Stimulated activated CD8-positive, alpha-beta memory T cell treated with anti-CD3 and anti-CD28 coated beads, Interleukin-7, amount 100 ng/mL, for 4 hours (primary cell): Measurements from ENCODE around the gene GRK3.
"Not testable (repeated sequence)": the region's sequence is repeated elsewhere in the genome, so short reads cannot be mapped to it uniquely, and the experiment has no call there.

Source experiments
- DNase-seq, 2 donors: peaks; one replicate each; pipeline ENCODE4 v3.0.0-alpha.2; 2020; ENCODE audit warnings: low read depth in 2 of 2

Gene GRK3

DNA sequence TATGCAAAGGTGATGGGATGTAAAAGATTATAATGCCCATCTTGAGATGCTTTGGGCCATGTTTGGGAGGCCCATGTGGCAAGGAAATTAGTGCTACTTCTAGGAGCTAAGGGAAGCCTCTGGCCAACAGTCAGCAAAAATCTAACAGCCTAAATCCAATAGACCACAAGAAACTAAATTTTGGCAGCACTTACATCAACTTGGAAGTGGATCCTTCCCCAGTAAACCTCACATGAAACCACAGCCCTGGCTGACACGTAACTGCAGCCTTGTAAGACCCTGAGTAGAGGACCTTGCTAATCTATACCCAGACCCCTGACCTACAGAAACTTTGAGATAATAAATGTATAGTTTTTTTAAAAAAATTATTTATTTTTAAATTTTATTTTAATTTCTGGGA lies 13.1 kb upstream of the GRK3 start:
- DNase-seq, result no peak

DNA sequence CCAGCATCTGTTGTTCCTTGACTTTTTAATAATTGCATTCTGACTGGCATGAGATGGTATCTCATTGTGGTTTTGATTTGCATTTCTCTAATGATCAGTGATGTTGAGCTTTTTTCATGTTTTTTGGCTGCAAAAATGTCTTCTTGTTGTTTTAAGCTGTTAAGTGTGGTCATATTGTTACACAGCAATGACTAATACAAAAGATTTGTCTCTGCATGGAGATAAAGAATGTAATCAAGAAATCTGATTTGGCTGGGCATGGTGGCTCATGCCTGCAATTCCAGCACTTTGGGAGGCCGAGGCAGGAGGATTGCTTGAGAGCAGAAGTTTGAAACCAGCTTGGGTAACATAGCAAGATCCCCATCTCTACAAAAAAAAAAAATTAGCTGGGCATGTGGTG lies 12.1 kb upstream of the GRK3 start:
- not testable (repeated sequence) for DNase-seq

DNA sequence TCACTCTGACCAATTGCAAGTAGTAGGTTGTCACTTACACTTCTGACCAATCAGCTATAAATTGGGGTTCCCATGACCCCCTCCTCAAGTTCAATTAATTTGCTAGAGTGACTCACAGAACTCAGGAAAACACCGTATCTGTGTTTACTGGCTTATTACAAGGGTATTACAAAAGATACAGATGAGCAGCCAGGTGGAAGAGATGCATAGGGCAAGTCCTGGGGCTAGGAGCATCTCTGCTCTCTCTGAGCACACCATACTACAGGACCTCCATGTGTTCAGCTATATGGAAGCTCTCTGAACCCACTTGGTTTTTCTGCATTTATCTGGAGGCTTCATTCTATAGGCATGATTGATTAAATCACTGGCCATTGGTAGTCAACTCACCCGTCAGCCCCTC lies 11.3 kb upstream of the GRK3 start:
- DNase-seq, result no peak

- DNase-seq, result no peak
These were observed 10.2 kb upstream of the GRK3 start for GRCh38 chr22:25554238-25554671.

- DNase-seq, result no peak
These were observed 9.8 kb upstream of the GRK3 start for GRCh38 chr22:25554689-25555088.

GRCh38 chr22:25555586-25555985 lies 8.9 kb upstream of the GRK3 start:
- no peak for DNase-seq

DNA sequence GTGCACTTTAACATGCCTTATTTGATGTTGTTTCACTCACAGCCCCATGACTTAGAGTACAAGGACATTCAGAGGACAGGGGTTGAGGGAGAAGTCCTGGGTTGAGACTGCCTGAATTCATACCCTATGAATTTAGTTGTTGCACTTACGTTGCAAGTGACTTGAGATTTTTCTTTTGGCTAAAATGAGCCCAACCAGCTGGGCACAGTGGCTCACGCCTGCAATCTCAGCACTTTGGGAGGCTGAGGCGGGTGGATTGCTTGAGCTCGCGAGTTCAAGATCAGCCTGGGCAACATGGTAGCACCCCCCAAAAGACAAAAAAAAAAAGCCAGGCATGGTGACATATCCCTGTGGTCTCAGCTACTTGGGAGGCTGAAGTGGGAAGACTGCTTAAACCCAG lies 7.3 kb upstream of the GRK3 start:
- DNase-seq, result no peak

GRCh38 chr22:25558341-25558740 lies 6.1 kb upstream of the GRK3 start:
- no peak for DNase-seq

DNA sequence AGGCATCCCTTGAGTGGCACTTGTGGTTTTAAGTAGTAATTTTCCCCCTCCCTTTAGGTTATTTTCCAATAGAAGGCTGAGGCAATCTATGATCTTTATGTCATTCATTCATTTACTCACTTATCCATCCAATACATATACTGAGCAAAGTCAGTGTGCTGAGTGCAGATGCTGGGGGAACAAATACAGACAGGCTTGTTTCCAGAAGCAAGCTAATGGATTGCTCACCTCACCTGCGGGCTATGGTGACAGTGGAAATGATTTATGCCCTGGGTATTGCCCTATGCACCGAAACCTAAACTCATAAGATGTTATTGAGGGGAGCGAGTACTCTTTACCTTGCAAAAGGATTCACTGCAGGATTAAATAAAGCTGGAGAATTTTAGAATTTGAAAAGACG lies 4.6 kb upstream of the GRK3 start:
- not testable (repeated sequence) for DNase-seq

- DNase-seq, result not testable (repeated sequence)
These were observed 3.3 kb upstream of the GRK3 start for GRCh38 chr22:25561182-25561581.

DNA sequence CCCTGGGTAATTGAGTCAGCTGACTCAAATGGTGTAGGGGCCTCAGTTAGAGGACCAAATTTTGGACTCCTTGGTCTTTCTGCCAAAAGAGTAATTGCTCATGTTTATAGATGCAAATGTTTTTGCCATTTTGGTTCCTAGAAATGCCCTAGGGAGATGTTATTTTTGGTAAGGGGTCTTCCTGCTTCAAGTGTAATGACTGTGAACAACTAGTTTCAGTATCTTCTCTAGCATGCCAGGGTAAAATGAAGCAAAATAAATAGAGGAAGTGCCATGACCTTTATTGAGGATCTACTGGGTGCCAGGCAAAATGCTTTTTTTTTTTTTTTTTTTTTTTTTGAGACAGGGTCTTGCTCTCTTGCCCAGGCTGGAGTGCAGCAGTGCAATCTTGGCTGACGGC lies 2.5 kb upstream of the GRK3 start:
- DNase-seq, result not testable (repeated sequence)

GRCh38 chr22:25562966-25563760 lies 1.3 kb upstream of the GRK3 start:
- DNase-seq, result not testable (repeated sequence)

DNA sequence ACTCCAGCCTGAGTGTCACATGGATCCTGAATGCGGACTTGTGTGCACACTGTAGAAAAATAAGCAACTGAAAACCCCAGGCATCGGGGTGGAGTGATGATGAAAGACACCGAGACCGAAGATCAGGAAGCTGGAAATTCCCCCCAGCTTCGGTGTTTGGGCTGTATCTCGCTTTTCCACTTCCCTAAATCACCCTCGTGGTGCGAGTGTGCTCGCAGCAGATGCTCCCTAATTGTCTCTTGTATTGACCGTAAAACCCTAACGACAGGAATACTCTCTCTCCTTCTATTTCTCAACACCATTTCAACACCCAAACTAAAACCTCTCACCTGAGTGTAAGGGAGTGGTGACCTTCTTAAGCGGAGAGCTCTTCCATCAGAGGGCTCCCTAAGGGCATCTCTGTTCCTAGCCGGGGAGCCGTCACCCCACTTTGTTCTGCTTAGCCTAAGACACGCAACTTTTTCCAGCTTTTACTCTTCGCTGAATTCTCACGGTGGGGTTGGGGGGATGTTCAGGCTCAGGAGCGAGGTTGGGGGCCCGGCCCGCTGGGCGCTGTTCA lies 635 bp upstream of the GRK3 start:
- DNase-seq, result peak in 1 of 2 donors; percentile 10

DNA sequence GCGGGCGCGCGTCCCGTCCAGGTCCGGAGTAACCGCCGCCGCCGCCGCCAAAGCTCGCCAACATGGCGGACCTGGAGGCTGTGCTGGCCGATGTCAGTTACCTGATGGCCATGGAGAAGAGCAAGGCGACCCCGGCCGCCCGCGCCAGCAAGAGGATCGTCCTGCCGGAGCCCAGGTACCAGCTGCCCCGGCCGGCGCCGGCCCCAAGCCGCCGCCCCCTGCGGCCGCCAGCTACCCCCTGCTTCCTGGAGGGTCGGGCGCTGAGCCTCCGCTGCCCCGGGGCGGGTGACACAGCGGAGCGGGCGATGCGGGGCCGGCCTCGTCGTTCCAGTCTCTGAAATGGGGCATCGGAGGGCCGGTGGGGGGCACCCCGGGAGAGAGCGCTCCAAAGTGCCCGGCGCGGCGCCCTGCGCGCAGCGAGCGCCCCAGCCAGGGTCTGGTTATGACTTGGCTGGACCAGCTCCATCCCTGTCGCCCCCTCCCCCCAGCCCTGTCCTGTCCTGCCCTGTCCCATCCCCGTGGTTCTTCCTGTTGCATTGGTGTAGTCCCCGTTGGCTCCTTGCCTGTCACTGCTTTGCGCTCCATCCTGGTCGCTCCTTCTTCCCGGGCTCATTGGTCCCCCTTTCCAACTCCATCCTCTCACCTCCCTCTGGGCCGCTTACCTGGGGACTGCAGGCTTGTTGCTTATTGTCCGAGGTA lies 653 bp downstream of the GRK3 start:
- DNase-seq, result peak in 1 of 2 donors; percentile 2

GRCh38 chr22:25566186-25566897 lies 1.9 kb downstream of the GRK3 start:
- no peak for DNase-seq

- no peak for DNase-seq
These were observed 2.4 kb downstream of the GRK3 start for GRCh38 chr22:25566898-25567235.

- no peak for DNase-seq
These were observed 2.8 kb downstream of the GRK3 start for GRCh38 chr22:25567251-25567675.

GRCh38 chr22:25568066-25568465 lies 3.6 kb downstream of the GRK3 start:
- DNase-seq, result not testable (repeated sequence)

GRCh38 chr22:25569361-25569760 lies 4.9 kb downstream of the GRK3 start:
- DNase-seq, result no peak

- no peak for DNase-seq
These were observed 5.5 kb downstream of the GRK3 start for GRCh38 chr22:25569983-25570382.

GRCh38 chr22:25570486-25570885 lies 6.0 kb downstream of the GRK3 start:
- no peak for DNase-seq

DNA sequence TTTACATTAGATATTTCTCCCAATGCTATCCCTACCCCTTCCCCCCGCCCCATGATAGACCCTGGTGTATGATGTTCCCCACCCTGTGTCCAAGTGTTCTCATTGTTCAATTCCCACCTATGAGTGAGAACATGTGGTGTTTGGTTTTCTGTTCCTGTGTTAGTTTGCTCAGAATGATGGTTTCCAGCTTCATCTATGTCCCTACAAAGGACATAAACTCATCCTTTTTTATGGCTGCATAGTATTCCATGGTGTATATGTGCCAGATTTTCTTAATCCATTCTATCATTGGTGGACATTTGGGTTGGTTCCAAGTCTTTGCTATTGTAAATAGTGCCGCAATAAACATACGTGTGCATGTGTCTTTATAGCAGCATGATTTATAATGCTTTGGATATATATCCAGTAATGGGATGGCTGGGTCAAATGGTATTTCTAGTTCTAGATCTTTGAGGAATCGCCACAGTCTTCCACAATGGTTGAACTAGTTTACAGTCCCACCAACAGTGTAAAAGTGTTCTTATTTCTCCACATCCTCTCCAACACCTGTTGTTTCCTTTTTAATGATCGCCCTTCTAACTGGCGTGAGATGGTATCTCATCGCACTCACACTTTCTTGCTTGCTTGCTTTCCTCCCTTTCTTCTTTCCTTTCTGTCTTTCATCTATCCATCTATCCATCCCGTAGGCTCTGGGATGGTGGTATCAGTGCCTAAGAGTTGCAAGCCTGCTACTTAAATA lies 7.7 kb downstream of the GRK3 start:
- DNase-seq, result not testable (repeated sequence)
